HG03045 (cell line): ENCODE data around the gene ATP6V1C2.
"Not testable (repeated sequence)": the region's sequence is repeated elsewhere in the genome, so short reads cannot be mapped to it uniquely, and the experiment has no call there.

Source experiments
- ATAC-seq: cut with Tn5 transposase; IDR thresholded peaks from one replicate; pipeline ENCODE4 v1.9.1; 2021; ENCODE audit warnings: mild to moderate bottlenecking, moderate library complexity; ENCODE audit not compliant: unreplicated experiment

ATP6V1C2 gene

DNA sequence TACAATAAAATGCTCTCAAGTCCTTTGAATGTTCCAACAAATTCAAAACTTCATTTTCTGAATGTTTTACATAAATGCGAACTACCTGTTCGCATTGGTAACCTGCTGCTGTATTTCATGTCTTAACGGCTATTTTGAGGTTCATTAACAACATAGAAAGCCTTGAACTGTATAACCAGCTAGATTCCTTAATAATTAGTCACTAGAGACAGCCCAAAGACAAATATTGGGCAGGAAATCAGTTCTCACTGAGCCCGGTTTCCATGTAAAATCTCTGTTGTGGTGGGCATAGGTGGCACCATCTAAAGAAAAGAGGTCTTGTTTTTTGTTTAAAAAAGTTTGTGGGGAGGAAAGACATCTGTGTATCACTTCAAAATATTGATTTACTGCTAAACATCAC is 62.0 kb downstream of the ATP6V1C2 start:
- no peak for ATAC-seq

GRCh38 chr2:10784719-10785118 is 63.3 kb downstream of the ATP6V1C2 start:
- no peak for ATAC-seq

DNA sequence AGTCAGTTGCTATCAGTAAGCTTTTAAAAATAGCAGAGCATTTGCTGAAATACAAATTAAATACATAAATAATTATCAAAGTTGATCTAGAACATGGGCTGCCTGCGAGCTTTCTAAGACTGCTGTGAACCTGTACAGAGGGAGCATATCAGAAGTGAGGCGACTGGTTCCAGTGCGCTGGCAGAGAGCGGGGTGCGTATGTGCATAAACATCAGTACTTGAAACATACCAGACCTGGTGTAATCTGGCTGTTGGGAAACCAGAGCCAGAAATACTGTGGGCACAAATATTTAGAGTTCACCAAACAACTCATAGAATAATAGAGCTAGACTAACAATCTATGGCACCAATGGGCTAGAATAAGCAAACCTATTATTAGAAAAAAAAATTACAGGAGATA is 63.8 kb downstream of the ATP6V1C2 start:
- ATAC-seq: no peak

- no peak for ATAC-seq
Observed at GRCh38 chr2:10786240-10786982, 65.0 kb downstream of the ATP6V1C2 start.

GRCh38 chr2:10787176-10787968 is 65.9 kb downstream of the ATP6V1C2 start:
- ATAC-seq: no peak

DNA sequence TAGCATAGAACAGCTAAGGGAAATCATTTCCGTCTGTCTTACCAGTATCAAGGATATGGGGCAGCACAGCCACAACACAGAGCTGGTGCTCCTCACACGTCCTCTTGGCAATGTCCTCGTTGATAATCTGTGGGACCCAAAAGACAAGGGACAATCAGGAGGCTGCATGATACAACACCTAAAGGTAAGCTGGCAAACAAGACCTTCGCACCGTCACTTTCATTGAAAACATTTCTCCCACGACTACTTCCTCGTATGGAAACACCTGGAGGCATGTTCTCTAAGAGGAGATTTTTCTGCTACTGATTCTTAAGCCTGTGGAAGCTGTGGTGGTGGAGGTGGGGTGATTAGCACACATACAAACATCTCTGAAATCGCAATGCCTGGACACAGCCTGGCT is 67.4 kb downstream of the ATP6V1C2 start:
- no peak for ATAC-seq

GRCh38 chr2:10790228-10790973 is 69.0 kb downstream of the ATP6V1C2 start:
- ATAC-seq: peak; percentile 80

GRCh38 chr2:10792001-10792634 is 70.7 kb downstream of the ATP6V1C2 start:
- ATAC-seq: peak; percentile 58

GRCh38 chr2:10792660-10793400 is 71.4 kb downstream of the ATP6V1C2 start:
- no peak for ATAC-seq

- ATAC-seq: no peak
Observed at GRCh38 chr2:10793816-10794215, 72.4 kb downstream of the ATP6V1C2 start.

DNA sequence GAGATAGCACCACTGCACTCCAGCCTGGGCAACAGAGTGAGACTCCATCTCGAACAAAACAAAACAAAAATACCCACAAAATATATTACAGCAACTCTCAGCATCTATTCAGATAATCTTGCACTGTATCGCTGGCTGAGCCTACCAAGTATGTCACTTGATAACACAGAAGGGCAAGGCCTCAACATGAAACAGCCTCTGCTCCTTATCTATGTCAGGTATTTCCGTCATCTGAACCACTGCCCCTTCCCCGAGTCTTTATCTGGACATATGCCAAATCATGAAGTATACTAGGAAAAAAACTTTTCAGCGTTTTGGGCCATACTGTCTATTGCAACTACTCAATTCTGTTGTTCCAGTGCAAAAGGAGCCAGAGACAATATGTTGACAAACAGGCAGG is 73.4 kb downstream of the ATP6V1C2 start:
- ATAC-seq: no peak

GRCh38 chr2:10795508-10796046 is 74.1 kb downstream of the ATP6V1C2 start:
- no peak for ATAC-seq

- ATAC-seq: no peak
Observed at GRCh38 chr2:10796703-10797102, 75.3 kb downstream of the ATP6V1C2 start.

- ATAC-seq: no peak
Observed at GRCh38 chr2:10798783-10799182, 77.4 kb downstream of the ATP6V1C2 start.

- no peak for ATAC-seq
Observed at GRCh38 chr2:10800163-10800562, 78.7 kb downstream of the ATP6V1C2 start.

DNA sequence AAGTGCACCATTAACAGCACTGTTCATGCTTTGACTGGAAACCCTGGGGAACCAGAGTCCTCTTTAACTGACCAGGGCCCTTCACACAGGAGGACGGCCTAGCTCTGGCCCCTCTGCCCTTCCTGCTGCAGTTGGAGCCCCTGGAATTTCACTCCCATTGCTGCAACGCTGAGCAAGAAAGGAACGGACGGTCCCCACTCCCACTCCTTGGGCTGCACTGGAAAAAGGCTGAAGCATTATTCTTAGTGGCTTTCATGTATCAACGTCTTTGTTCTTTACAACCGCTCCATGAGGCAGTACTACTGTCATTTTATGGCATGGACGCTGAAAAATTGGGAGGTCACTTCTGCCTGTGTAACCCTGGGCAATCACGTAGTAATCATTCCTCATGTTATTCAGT is 81.2 kb downstream of the ATP6V1C2 start:
- no peak for ATAC-seq

DNA sequence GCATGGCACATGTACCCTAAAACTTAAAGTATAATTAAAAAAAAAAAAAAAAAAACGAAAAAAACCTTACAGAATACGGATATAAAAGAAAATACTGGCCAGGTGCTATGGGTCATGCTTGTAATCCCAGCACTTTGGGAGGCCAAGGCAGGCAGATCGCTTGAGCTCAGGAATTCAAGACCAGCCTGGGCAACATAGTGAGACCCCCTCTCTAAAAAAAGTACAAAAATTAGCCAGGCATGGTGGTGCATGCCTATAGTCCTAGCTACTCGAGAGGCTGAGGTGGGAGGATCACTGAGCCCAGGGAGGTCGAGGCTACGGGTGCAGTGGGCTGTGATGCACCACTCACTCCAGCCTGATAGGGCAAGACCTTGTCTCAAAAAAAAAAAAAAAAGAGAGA is 84.6 kb downstream of the ATP6V1C2 start:
- ATAC-seq: not testable (repeated sequence)

GRCh38 chr2:10806543-10806942 is 85.1 kb downstream of the ATP6V1C2 start:
- ATAC-seq: no peak

GRCh38 chr2:10810202-10811161 is 89.1 kb downstream of the ATP6V1C2 start:
- no peak for ATAC-seq
